Activated gamma-delta T cell (primary cell): ENCODE measurements around the gene NFE2L1.
"Not testable (repeated sequence)": the region's sequence is repeated elsewhere in the genome, so short reads cannot be mapped to it uniquely, and the experiment has no call there.

Source experiments
- DNase-seq: peaks from one replicate; lab custom pipeline; 2025; lab: John Stamatoyannopoulos, UW

The NFE2L1 gene

GRCh38 chr17:48023400-48024148 lies 24.6 kb upstream of the NFE2L1 start:
- peak; percentile 36 for DNase-seq

GRCh38 chr17:48024149-48025039 lies 23.8 kb upstream of the NFE2L1 start:
- DNase-seq, result peak; percentile 36

- peak; percentile 94 for DNase-seq
Measured at GRCh38 chr17:48025040-48025903, 22.9 kb upstream of the NFE2L1 start.

GRCh38 chr17:48025904-48026501 lies 22.2 kb upstream of the NFE2L1 start:
- DNase-seq, result no peak

GRCh38 chr17:48026502-48027321 lies 21.4 kb upstream of the NFE2L1 start:
- peak; percentile 28 for DNase-seq

GRCh38 chr17:48027322-48027981 lies 20.7 kb upstream of the NFE2L1 start:
- DNase-seq, result no peak

GRCh38 chr17:48028736-48029135 lies 19.4 kb upstream of the NFE2L1 start:
- DNase-seq, result no peak

GRCh38 chr17:48030531-48030930 lies 17.6 kb upstream of the NFE2L1 start:
- DNase-seq, result no peak

- no peak for DNase-seq
Measured at GRCh38 chr17:48031966-48032365, 16.2 kb upstream of the NFE2L1 start.

GRCh38 chr17:48034734-48035133 lies 13.4 kb upstream of the NFE2L1 start:
- DNase-seq, result not testable (repeated sequence)

GRCh38 chr17:48036693-48037035 lies 11.5 kb upstream of the NFE2L1 start:
- DNase-seq, result no peak

GRCh38 chr17:48037036-48037837 lies 10.9 kb upstream of the NFE2L1 start, which contains the start of gene COPZ2:
COPZ2 (minus strand) TSS chr17:48037797; CDS start chr17:48037777, 20 bp downstream.
- DNase-seq, result peak; percentile 40

- DNase-seq, result no peak
Measured at GRCh38 chr17:48037838-48038323, 10.3 kb upstream of the NFE2L1 start.

GRCh38 chr17:48038687-48039086 lies 9.5 kb upstream of the NFE2L1 start:
- DNase-seq, result no peak

GRCh38 chr17:48043176-48043575 lies 5.0 kb upstream of the NFE2L1 start:
- DNase-seq, result no peak

GRCh38 chr17:48044851-48045250 lies 3.3 kb upstream of the NFE2L1 start:
- DNase-seq, result no peak

- no peak for DNase-seq
Measured at GRCh38 chr17:48045316-48046001, 2.7 kb upstream of the NFE2L1 start.

GRCh38 chr17:48046296-48046695 lies 1.9 kb upstream of the NFE2L1 start:
- no peak for DNase-seq
